Suprapubic skin (tissue), 3 donors: Measurements from ENCODE around the gene GRIA3.

ENCODE experiments used
- POLR2A ChIP-seq, 2 donors: fragments of 450-650 bp; IDR thresholded peaks; one replicate each; pipeline ENCODE4 v1.6.1; 2017; ENCODE audit warnings: antibody characterized with exemption in 2 of 2, mild to moderate bottlenecking in 2 of 2, moderate library complexity in 2 of 2
- TF ChIP-seq, protein P1 (sequence below), 2 donors: fragments of 200-600 bp in 1 of 2; fragments of 450-650 bp in 1 of 2; sonication (generic) in 1 of 2; IDR thresholded peaks; one replicate each; pipeline ENCODE4 v1.5.1; 2016 to 2019; ENCODE audit warnings: antibody characterized with exemption in 2 of 2, mild to moderate bottlenecking in 1 of 2, moderate library complexity in 1 of 2

DNA sequence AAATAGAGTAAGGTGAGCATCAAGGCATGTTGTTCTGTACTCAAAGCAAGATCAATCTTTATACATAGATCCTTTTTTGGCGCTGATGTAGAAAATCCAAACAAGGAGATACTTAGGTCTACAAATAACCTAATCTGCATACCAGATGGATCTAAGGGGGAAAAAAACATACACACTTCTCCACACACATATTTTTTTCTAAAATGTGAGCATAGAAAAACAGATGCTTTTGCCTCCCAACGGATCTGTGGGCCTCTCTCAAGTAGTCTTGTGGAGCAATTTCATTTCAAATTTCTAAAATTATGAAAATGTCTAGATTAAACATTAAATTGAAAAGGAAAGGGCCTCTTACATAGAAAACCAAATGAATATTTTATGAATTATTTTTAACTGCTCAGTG, 166.1 kb downstream of the GRIA3 start:
- TF ChIP-seq, protein P1, sequence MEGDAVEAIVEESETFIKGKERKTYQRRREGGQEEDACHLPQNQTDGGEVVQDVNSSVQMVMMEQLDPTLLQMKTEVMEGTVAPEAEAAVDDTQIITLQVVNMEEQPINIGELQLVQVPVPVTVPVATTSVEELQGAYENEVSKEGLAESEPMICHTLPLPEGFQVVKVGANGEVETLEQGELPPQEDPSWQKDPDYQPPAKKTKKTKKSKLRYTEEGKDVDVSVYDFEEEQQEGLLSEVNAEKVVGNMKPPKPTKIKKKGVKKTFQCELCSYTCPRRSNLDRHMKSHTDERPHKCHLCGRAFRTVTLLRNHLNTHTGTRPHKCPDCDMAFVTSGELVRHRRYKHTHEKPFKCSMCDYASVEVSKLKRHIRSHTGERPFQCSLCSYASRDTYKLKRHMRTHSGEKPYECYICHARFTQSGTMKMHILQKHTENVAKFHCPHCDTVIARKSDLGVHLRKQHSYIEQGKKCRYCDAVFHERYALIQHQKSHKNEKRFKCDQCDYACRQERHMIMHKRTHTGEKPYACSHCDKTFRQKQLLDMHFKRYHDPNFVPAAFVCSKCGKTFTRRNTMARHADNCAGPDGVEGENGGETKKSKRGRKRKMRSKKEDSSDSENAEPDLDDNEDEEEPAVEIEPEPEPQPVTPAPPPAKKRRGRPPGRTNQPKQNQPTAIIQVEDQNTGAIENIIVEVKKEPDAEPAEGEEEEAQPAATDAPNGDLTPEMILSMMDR (IDR thresholded peaks at IDR 0.05): no peak
- TF ChIP-seq POLR2A (IDR thresholded peaks at IDR 0.05): no peak
